T-helper 1 cell treated with Interleukin-12 subunit alpha and Interleukin-12 subunit beta and Interleukin-4 antibody, amounts not matched to agents 30 μg/mL and 1 μg/mL, for 36 hours (primary cell): ENCODE data around the gene XPO6.

ENCODE experiments used
- H3K27ac Mint-ChIP-seq: one replicate; pipeline ENCODE4 v1.8.0; 2021; ENCODE audit warnings: mild to moderate bottlenecking, mixed read lengths
- H3K27me3 Mint-ChIP-seq: one replicate; pipeline ENCODE4 v1.8.0; 2021; ENCODE audit warnings: low read depth, mixed read lengths
- H3K36me3 Mint-ChIP-seq: one replicate; pipeline ENCODE4 v1.8.0; 2021; ENCODE audit warnings: low read depth, mixed read lengths
- H3K4me1 Mint-ChIP-seq: one replicate; pipeline ENCODE4 v1.8.0; 2021; ENCODE audit warnings: low read depth, mixed read lengths
- H3K4me3 Mint-ChIP-seq: one replicate; pipeline ENCODE4 v1.8.0; 2021; ENCODE audit warnings: mild to moderate bottlenecking, moderate library complexity, mixed read lengths
- H3K9me3 Mint-ChIP-seq: one replicate; pipeline ENCODE4 v1.8.0; 2021; ENCODE audit warnings: mixed read lengths

The XPO6 gene

DNA sequence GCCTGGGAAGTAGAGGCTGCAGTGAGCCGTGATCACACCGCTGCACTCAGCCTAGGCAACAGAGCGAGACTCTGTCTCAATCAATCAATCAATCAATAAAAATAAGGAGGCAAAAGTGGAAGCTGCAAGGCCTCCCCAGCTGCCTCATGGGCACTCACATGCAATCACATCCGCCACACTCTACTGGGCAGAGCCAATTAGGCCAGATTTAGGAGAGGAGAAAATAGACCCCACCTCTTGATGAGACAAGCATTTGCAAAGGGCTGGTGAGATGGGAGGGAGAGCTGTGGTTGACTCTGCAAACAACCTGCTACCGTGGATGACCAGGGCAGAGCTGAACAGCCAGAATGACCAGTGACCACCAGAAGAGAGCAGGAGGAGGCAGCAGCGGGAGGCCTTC is 133.5 kb downstream of the XPO6 start:
- Mint-ChIP-seq H3K36me3 (no peaks in the 10 kb centered on the region), H3K4me3 (no peak overlapping the region), H3K9me3 (no peaks in the 10 kb centered on the region), H3K4me1 (no peaks in the 10 kb centered on the region), H3K27me3 (no peaks in the 10 kb centered on the region), H3K27ac (no peak overlapping the region)

DNA sequence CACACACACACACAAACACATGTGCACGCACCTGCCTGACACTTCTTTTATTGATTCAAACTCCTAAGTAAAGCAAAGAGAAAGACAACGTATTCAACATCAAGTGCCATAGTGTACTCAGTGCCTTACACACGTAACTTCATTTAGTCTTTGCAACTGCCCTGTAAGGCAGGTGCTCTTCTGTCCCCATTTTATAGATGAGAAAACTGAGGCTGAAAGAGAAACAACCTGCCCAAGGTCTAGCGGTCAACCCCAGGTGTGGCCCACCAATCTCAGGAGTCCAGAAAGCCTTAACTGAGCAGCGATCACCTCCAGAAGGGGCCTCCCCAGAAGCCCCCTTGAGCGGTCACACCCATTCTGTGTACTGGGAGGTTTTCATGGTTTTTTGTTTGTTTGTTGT is 137.9 kb downstream of the XPO6 start:
- Mint-ChIP-seq H3K27me3 (peaks cover 4% of the 10 kb centered on the region), H3K9me3 (no peaks in the 10 kb centered on the region), H3K4me1 (peaks cover 1% of the 10 kb centered on the region), H3K36me3 (no peaks in the 10 kb centered on the region), H3K4me3 (no peak overlapping the region), H3K27ac (no peak overlapping the region)

DNA sequence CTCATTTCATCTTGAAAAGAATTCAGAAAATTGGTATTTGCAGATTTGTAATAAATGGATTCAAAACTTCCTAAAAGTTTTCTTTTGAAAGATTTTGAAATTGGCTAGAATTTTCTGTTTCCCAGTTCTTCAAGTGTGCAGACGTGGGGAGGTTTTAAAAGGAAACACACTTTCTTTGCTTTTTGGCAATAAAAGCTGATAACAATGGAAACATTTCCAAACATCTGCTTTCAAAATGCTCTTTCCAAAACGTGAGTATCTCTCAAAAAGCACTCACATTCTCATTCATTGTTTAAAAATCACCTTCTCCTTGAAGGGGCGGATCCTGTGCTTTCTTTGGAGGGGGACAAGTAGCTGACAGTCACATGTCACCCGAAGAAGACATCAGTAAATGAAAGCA is 139.7 kb downstream of the XPO6 start:
- H3K4me1 Mint-ChIP-seq = peaks cover 1% of the 10 kb centered on the region

DNA sequence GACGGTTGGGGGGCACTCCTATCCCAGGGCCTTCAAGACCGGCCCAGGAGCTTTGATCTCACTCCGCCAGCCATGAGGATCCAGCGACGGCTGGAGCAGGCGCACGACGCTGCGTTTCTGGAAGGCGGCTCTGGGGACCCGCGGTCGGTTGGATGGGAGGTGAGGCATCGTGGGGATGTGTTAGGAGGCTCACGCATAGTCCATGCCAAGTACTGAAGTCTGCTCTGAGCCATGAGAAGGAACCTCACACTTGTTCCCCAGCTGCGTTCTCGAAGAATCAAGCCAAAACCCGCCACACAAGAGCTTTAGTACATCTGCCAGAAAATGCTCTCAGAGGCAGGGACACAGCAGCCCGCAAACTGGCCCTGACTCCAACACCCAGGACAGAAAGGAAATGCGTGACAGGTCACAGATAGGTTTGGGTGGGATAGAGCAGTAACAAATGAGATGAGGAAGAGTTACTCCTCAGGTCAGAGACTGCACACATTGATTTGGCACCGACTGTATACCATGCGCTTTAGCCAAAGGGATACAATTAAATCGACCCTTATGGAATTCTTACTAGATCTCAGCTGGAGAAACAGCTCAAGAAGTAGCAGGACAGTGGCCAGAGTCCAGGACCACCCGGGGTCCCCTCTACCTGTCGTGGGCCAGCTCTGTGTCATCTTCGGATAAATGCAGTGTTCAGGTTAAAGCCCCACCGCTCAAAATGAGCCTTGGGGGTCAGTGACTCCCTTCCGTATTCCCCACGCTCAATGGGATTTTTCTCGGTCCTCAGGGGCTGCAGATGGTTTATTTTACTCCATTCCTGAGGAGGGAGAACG is 141.6 kb downstream of the XPO6 start:
- Mint-ChIP-seq H3K4me3 (no peak overlapping the region), H3K9me3 (no peaks in the 10 kb centered on the region), H3K4me1 (peaks cover 1% of the 10 kb centered on the region), H3K27ac (no peak overlapping the region), H3K36me3 (no peaks in the 10 kb centered on the region), H3K27me3 (peaks cover 19% of the 10 kb centered on the region)

More for the DNA sequence above, 139.7 kb downstream of the XPO6 start:
- no peak overlapping the region for H3K4me3 Mint-ChIP-seq
- peaks cover 9% of the 10 kb centered on the region for H3K27me3 Mint-ChIP-seq
- no peak overlapping the region for H3K27ac Mint-ChIP-seq
- no peaks in the 10 kb centered on the region for H3K36me3 Mint-ChIP-seq
- H3K9me3 Mint-ChIP-seq = no peaks in the 10 kb centered on the region

DNA sequence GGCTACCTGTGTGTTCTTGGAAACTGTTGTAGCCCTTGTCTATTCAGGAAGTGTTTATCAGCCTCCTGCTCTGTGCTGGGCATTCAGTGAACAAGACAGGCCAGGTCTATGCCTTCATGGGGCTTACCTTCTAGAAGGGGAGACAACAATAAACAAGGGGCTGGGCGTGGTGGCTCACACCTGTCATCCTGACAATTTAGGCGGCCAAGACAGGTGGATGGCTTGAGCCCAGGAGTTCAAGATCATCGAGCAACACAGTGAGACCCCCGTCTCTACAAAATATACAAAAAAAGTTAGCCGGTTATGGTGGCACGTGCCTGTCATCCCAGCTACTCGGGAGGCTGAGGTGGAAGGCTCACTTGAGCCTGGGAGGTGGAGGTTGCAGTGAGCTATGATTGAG is 142.8 kb downstream of the XPO6 start:
- Mint-ChIP-seq H3K9me3 (no peaks in the 10 kb centered on the region), H3K27ac (no peak overlapping the region), H3K4me3 (no peak overlapping the region)

DNA sequence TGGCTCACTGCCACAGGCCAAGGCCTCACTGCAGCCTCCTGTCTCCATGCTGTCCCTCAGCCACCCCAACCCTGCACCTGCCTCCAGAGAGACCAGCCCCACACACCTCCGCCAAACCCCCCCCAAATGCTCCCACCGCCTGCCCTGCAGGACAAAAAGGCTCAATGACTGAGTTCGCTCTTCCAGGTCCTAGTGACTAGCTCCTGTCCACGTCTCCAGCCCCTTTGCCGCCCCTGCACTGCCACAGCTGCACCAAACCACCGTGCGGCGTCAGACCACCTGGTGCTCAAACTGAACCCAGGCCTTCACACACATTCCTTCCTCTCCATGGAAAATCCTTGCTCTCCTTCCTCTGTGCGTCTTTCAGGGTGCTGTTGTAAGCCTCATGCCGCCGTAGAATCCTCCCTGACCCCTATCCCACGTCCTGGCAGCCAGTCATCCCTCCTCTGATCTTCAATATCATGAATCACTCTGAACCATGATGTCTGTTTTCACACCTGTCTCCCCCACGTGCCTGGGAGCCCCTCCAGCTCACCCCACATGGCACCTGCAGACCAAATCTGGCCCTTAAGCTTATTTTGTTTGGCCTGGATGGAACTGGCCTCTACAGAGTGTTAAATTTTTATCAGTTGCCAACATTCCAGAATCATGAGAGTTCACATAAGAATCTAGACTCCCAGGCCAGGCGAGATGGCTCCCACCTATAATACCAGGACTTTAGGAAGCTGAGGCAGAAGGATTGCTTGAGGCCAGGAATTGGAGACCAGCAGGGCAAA is 144.0 kb downstream of the XPO6 start:
- H3K27ac Mint-ChIP-seq = no peak overlapping the region
- H3K4me3 Mint-ChIP-seq = no peak overlapping the region
- H3K36me3 Mint-ChIP-seq = no peaks in the 10 kb centered on the region
- H3K9me3 Mint-ChIP-seq = no peaks in the 10 kb centered on the region
- H3K4me1 Mint-ChIP-seq = peaks cover 1% of the 10 kb centered on the region
- peaks cover 31% of the 10 kb centered on the region for H3K27me3 Mint-ChIP-seq

More for the DNA sequence above, 142.8 kb downstream of the XPO6 start:
- H3K36me3 Mint-ChIP-seq = no peaks in the 10 kb centered on the region
- peaks cover 1% of the 10 kb centered on the region for H3K4me1 Mint-ChIP-seq
- peaks cover 29% of the 10 kb centered on the region for H3K27me3 Mint-ChIP-seq

DNA sequence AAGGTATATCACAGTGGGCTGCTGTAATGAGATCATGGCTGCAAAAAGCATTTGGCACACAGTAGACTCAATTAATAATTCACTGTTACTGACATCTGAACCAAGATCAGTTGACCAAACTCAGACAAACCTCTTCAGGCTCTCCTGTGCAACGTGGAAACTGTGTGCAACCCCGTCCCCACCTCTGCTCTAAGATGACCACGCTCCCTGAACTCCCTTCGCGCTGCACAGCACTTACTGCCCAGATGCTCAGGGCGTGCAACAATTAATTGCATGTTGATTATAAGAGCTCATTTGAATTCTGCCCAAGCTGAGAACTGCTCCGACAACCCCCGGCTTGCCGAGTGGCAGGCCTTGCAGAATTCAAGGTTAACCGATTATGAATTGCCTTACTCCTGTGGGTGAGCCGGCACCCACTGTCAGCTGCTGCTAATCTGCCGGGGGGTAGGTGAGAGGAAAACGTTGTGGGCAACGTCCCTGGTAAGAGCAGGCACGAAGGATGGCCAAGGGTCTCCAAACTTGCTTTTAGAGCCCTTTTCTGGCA is 147.0 kb downstream of the XPO6 start:
- Mint-ChIP-seq H3K27ac (no peak overlapping the region), H3K27me3 (peaks cover 49% of the 10 kb centered on the region)

DNA sequence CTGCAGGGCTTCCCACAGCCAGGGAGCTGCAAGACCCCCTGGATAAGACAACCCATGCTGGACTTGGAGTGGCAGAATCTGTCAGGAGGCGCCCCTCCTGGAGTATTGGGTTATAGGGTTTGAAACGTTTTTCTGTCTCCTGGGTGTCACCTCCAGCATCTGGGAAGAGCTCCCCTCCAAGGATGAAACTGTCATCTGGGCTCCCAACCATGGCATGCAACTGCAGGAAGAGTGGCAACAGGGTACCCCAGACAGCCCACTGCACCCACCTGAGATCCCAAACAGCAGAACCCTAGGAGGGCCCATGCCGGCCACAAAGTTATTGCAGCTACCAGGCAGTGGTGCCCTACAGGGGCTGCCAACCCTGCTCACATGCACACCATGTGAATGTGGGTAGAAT is 147.6 kb downstream of the XPO6 start:
- Mint-ChIP-seq H3K4me3 (no peak overlapping the region), H3K4me1 (no peaks in the 10 kb centered on the region), H3K27me3 (peaks cover 53% of the 10 kb centered on the region), H3K9me3 (no peaks in the 10 kb centered on the region), H3K27ac (no peak overlapping the region), H3K36me3 (no peaks in the 10 kb centered on the region)

More for the DNA sequence above, 147.0 kb downstream of the XPO6 start:
- no peaks in the 10 kb centered on the region for H3K4me1 Mint-ChIP-seq
- H3K4me3 Mint-ChIP-seq = no peak overlapping the region
- H3K36me3 Mint-ChIP-seq = no peaks in the 10 kb centered on the region
- H3K9me3 Mint-ChIP-seq = no peaks in the 10 kb centered on the region

DNA sequence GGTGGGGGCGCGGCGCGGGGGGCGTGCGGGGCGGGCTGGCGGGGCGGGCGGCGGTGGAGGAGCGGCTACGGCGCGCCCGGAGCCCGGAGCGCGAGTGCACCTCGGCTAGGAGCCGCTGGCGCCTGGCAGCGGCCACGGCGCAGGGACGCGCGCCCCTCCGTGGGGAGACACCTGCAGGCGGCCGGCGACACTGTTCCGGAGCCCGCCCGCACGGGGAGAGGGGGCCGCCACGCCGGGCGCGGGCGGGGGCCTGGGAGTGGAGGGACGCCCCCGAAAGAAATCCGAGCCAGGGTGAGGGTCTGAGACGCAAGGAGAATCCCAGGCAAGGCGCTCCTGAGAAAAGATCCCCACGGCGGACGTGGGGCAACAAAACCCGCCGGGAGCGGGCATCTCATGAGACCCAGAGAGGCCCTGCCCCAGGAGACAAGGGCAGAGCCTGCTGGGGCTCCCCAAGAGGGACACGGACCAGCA is 148.1 kb downstream of the XPO6 start, which contains the start of gene GSG1L:
Gene GSG1L (minus strand): TSS at position 124 of the 471 bp plus-strand sequence. CDS start 290 bp downstream, outside the sequence.
- no peaks in the 10 kb centered on the region for H3K9me3 Mint-ChIP-seq
- H3K27me3 Mint-ChIP-seq = peaks cover 58% of the 10 kb centered on the region
- no peak within 1 kb of the TSS for H3K4me3 Mint-ChIP-seq
- H3K4me1 Mint-ChIP-seq = no peaks in the 10 kb centered on the region
- no peaks in the 10 kb centered on the region for H3K36me3 Mint-ChIP-seq
- no peak within 1 kb of the TSS for H3K27ac Mint-ChIP-seq

DNA sequence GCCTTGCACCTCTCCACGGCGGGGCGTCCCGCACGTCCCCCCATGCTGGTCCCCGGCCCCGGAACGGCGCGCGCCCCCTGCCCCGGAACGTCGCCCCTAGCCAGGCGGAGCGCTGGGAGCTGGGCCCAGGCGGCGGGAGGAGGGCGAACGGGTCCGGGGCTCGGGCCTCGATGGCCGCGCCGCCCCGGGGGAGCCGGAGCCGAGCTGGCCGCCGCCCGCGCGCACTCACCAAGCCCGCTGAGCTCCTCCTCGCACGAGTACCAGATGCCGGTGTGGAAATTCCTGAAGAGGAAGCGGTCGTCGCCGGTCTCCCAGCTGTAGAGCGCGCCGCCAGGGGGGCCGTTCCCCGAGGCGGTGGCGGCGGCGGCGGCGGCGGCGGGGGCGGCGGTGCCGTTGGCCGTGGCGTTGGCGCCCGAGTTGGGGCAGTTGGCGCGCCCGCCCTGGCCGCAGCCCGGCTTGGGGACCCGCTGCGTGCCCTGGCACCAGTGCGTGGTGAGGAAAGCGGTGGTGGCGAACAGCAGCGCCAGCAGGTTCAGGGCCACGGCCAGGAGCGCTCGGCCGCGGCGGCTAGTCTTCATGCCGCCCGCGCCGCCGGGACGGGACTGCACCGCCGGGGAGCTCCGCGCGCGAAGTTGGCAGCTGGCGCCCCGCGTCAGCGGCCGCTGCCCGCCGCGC is 148.8 kb downstream of the XPO6 start:
- H3K4me1 Mint-ChIP-seq = no peaks in the 10 kb centered on the region
- no peak overlapping the region for H3K27ac Mint-ChIP-seq
- no peaks in the 10 kb centered on the region for H3K36me3 Mint-ChIP-seq
- no peaks in the 10 kb centered on the region for H3K9me3 Mint-ChIP-seq
- H3K27me3 Mint-ChIP-seq = peaks cover 61% of the 10 kb centered on the region
- no peak overlapping the region for H3K4me3 Mint-ChIP-seq

DNA sequence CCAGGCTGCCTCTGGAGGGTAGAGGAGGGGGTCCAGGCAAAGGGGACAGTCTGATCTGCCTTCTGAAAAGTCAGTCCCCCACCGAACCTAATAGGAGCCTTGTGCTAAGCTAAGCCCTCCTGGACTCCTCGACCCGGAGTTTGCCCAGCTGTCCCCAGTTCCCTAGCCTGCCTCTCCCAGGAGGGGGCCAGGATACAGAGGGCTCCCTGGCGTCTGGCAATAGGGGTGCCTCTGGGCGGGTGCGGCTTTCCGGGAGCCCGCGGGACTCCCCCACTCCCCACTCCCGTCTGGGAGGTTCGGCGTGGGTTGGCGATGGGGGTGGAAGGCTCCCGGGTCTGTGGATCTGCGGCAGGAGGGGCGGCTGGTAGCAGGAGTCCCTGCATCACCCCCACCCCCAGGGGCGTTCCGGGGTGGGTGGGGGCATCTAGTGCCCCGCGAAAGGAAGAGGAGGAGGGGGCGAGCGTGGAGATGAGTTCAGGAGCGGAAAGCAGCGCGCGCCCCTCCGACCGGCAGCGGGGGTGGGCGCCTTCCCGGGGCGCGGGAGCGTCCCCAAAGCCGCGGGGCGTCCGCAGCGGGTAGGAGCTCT is 149.4 kb downstream of the XPO6 start:
- H3K27me3 Mint-ChIP-seq = peaks cover 57% of the 10 kb centered on the region
- H3K36me3 Mint-ChIP-seq = no peaks in the 10 kb centered on the region
- no peak overlapping the region for H3K27ac Mint-ChIP-seq
- no peaks in the 10 kb centered on the region for H3K4me1 Mint-ChIP-seq
- no peak overlapping the region for H3K4me3 Mint-ChIP-seq
- no peaks in the 10 kb centered on the region for H3K9me3 Mint-ChIP-seq

DNA sequence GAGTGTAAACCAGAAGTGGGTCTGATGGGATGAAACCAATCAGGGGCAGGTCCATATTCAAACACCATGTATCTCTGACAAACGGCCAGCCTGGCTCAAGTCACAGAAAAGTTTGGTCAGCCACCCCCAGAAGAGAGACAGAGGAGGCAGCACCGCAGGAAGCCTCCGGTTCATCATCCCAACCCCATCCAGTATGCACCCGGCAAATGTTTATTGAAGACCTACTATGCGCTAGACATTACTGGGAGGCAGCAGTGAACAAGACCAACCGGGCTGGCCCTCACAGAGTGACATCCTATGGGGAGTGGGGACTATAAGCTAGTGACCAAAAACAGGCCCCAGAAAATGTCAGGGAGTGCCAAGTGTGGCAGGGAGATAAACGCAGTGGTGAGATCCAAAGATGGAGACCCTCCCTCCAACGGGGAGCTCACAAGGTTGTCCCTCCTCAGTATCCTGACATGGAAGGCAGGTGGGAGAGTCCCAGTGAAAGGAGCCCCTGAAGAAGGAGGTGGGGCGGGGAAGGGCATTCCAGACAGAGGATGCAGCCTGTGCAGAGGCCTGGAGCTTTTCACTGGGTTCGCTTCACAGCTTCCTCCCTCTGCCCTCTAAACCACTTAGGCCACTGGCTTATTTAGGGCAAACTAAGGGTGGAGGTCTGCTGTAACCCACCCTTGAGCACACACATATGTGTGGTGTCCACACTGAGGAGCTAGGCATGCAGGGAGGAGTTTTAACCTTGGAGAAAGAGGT is 150.2 kb downstream of the XPO6 start:
- H3K4me1 Mint-ChIP-seq = no peaks in the 10 kb centered on the region
- peaks cover 63% of the 10 kb centered on the region for H3K27me3 Mint-ChIP-seq
- H3K36me3 Mint-ChIP-seq = no peaks in the 10 kb centered on the region
- no peak overlapping the region for H3K4me3 Mint-ChIP-seq
- H3K9me3 Mint-ChIP-seq = no peaks in the 10 kb centered on the region
- no peak overlapping the region for H3K27ac Mint-ChIP-seq

DNA sequence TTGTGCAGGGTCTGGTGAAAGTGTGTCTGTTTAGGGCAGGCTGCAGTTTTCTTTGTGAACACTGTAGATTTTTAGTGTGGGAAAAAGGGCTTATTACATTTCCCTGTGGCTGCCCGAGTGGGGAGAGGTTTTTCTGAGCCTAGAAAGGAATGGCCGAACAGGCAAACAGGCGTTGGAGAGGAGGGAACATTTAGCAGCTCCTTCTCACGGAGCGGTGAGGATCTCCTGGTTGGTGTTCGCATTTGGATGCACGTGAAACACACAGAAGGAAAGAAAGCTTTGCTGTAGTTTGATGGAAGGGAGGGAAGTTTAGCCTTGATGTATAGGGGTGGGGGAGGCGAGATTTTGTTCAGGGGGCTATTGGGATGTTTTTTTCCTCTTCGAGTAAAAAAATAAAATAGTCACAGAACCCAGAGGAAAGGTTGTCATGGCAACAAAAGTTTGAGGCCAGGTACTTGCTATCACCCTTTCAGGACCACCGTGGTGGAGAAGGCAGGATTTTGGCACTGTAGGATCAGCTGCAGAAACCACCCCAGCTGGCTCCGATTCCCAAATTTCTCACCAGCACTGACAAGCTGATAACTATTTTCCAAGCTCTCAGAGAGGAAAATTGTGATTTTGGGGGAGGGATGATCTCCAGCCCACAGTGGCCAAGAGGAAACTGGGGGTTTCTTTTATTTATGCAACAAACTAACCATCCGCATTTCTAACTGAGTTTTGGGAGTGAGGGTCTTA is 151.8 kb downstream of the XPO6 start:
- H3K4me1 Mint-ChIP-seq = no peaks in the 10 kb centered on the region
- no peaks in the 10 kb centered on the region for H3K9me3 Mint-ChIP-seq
- peaks cover 51% of the 10 kb centered on the region for H3K27me3 Mint-ChIP-seq
- no peak overlapping the region for H3K4me3 Mint-ChIP-seq
- no peak overlapping the region for H3K27ac Mint-ChIP-seq
- no peaks in the 10 kb centered on the region for H3K36me3 Mint-ChIP-seq
